Activated CD8-positive, alpha-beta memory T cell treated with anti-CD3 and anti-CD28 coated beads for 36 hours (primary cell): ENCODE results near the gene NFE2L3. TPM values are rescaled to one million over a fixed set of nuclear protein-coding genes. Genes with fewer than 3 reads are reported as not detected.
"Not testable (repeated sequence)": the region's sequence is repeated elsewhere in the genome, so short reads cannot be mapped to it uniquely, and the experiment has no call there.

Experiments
- CTCF ChIA-PET: fragments of 350-600 bp; sonication (Branson Sonifier 250); formaldehyde crosslinking; loops from one replicate; lab custom pipeline; 2021; ENCODE audit warnings: antibody characterized with exemption; lab: Charles Lee
- POLR2A ChIA-PET: fragments of 350-600 bp; sonication (Branson Sonifier 250); formaldehyde crosslinking; loops from one replicate; lab custom pipeline; 2021; ENCODE audit warnings: antibody characterized with exemption; lab: Charles Lee
- total RNA-seq, 2 experiments: library from RNA; stranded (reverse); gene quantifications; one replicate each; pipeline ENCODE4 v1.2.3, GENCODE V29; 2021

The NFE2L3 gene
- total RNA-seq, result 10 to 100 TPM; 60.2 to 62.1 TPM

GRCh38 chr7:26151953-26152781 lies at the start of gene NFE2L3:
Gene NFE2L3, plus strand, starts transcription at chr7:26152198. Its CDS starts 301 bp downstream, at chr7:26152499.
- CTCF ChIA-PET, result interaction anchor here (0.5 to 1.6 kb wide), 8 partner anchors 9 to 243 kb away, joined by 3 to 5 read pairs (median 4); no protein-coding TSS in a partner anchor

GRCh38 chr7:26103596-26103995 lies 48.4 kb upstream of the NFE2L3 start:
- ChIA-PET POLR2A (no interaction called here), CTCF (no interaction called here)

More at GRCh38 chr7:26151953-26152781, at the start of gene NFE2L3:
- POLR2A ChIA-PET, result interaction anchor here (0.6 to 2.8 kb wide), 17 partner anchors 14 to 290 kb away, joined by 3 to 17 read pairs (median 5); partner anchors contain the start of genes CBX3 and SNX10

GRCh38 chr7:26105236-26105635 lies 46.8 kb upstream of the NFE2L3 start:
- POLR2A ChIA-PET, result no interaction called here
- CTCF ChIA-PET, result no interaction called here

- ChIA-PET CTCF (no interaction called here), POLR2A (no interaction called here)
These were observed 46.1 kb upstream of the NFE2L3 start for GRCh38 chr7:26105931-26106330.

- POLR2A ChIA-PET, result no interaction called here
- CTCF ChIA-PET, result no interaction called here
These were observed 39.7 kb upstream of the NFE2L3 start for GRCh38 chr7:26112203-26112740.

- CTCF ChIA-PET, result no interaction called here
- POLR2A ChIA-PET, result no interaction called here
These were observed 36.3 kb upstream of the NFE2L3 start for GRCh38 chr7:26115650-26116049.

GRCh38 chr7:26117142-26117807 lies 34.7 kb upstream of the NFE2L3 start:
- POLR2A ChIA-PET, result no interaction called here

GRCh38 chr7:26117970-26118369 lies 34.0 kb upstream of the NFE2L3 start:
- ChIA-PET POLR2A (no interaction called here), CTCF (no interaction called here)

More at GRCh38 chr7:26117142-26117807, 34.7 kb upstream of the NFE2L3 start:
- CTCF ChIA-PET, result no interaction called here

GRCh38 chr7:26122745-26123144 lies 29.3 kb upstream of the NFE2L3 start:
- ChIA-PET POLR2A (no interaction called here), CTCF (no interaction called here)

GRCh38 chr7:26124775-26125174 lies 27.2 kb upstream of the NFE2L3 start:
- POLR2A ChIA-PET, CTCF ChIA-PET: not testable (repeated sequence)

GRCh38 chr7:26127411-26127810 lies 24.6 kb upstream of the NFE2L3 start:
- ChIA-PET POLR2A (no interaction called here), CTCF (interaction anchor here (1.3 kb wide), 1 partner anchor 13 kb away, joined by 3 read pairs; no protein-coding TSS in a partner anchor)

GRCh38 chr7:26131056-26131589 lies 20.9 kb upstream of the NFE2L3 start:
- ChIA-PET CTCF (no interaction called here), POLR2A (no interaction called here)

- POLR2A ChIA-PET, result no interaction called here
- CTCF ChIA-PET, result interaction anchor here (1.4 kb wide), 1 partner anchor 9 kb away, joined by 3 read pairs; no protein-coding TSS in a partner anchor
These were observed 16.9 kb upstream of the NFE2L3 start for GRCh38 chr7:26135076-26135475.

GRCh38 chr7:26135551-26135950 lies 16.4 kb upstream of the NFE2L3 start:
- ChIA-PET CTCF (interaction anchor here (1.4 kb wide), 1 partner anchor 8 kb away, joined by 3 read pairs; no protein-coding TSS in a partner anchor), POLR2A (no interaction called here)

GRCh38 chr7:26136831-26137230 lies 15.2 kb upstream of the NFE2L3 start:
- CTCF ChIA-PET, result no interaction called here
- POLR2A ChIA-PET, result no interaction called here

GRCh38 chr7:26140380-26140779 lies 11.6 kb upstream of the NFE2L3 start:
- POLR2A ChIA-PET, result no interaction called here

GRCh38 chr7:26141077-26141476 lies 10.9 kb upstream of the NFE2L3 start:
- CTCF ChIA-PET, result interaction anchor here (0.7 kb wide), 1 partner anchor 454 kb away, joined by 3 read pairs; no protein-coding TSS in a partner anchor
- POLR2A ChIA-PET, result no interaction called here

More at GRCh38 chr7:26140380-26140779, 11.6 kb upstream of the NFE2L3 start:
- CTCF ChIA-PET, result no interaction called here

- CTCF ChIA-PET, result interaction anchor here (0.8 to 1.1 kb wide), 2 partner anchors 8 to 52 kb away, joined by 3 read pairs; no protein-coding TSS in a partner anchor
- POLR2A ChIA-PET, result no interaction called here
These were observed 8.5 kb upstream of the NFE2L3 start for GRCh38 chr7:26143298-26144048.
